ENCODE data around the gene KDM2B. TPM values are rescaled to one million over a fixed set of nuclear protein-coding genes. Genes with fewer than 3 reads are reported as not detected.

Gene KDM2B
- total RNA-seq, 2 donors from 2014 or later = 14.7 to 24.5 TPM

DNA sequence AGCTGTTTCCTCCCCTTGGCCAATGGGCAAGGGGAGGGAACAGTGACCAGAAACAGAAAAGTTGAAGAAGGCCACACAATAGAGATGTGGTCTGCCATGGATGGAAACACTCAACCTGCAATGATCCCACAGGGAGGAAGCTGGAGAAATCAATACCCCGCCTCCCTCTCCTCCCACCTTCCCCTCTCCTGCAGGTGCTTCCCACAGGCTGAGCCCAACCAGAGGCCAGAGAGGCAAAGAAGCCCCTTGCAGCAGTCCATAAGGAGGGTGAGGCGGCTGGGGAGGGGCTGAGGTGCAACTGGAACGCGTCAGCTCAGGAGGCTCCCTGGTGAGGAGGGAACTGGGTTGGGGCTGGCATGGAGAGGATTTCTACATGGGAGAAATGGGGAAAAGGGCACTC lies 96.9 kb downstream of the KDM2B start:
- no peak overlapping the region for H3K27ac ChIP-seq
- no peak overlapping the region for H3K4me3 ChIP-seq
- intact Hi-C loops (cut with DNase I) = no loop called here

DNA sequence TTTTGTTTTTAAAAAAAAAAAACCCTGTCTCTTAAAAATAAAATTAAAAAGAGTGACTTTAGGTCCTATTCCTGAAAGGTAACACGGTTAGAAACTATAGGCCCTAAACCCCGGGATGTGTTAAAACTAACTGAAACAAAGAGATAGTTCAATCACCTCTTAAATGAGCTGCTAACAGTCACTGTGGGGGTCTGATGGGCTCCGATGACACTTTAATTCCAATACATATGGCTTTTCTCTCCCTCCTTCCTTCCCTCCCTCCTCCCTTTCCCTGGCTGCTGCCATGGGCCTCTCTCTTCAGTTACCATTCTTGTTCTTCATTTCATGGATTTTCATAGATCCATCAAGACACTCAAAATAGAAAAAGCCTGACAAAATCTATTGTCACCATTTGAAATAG lies 104.3 kb downstream of the KDM2B start:
- no peaks in the 10 kb centered on the region for H3K36me3 ChIP-seq

More for the DNA sequence above, 96.9 kb downstream of the KDM2B start:
- no peaks in the 10 kb centered on the region for H3K27me3 ChIP-seq
- H3K36me3 ChIP-seq = no peaks in the 10 kb centered on the region
- DNase-seq = no peak
- no peak overlapping the region for H3K9ac ChIP-seq (ENCODE audit: low read depth in 2 of 2, low read length in 2 of 2)
- TF ChIP-seq, protein P1, sequence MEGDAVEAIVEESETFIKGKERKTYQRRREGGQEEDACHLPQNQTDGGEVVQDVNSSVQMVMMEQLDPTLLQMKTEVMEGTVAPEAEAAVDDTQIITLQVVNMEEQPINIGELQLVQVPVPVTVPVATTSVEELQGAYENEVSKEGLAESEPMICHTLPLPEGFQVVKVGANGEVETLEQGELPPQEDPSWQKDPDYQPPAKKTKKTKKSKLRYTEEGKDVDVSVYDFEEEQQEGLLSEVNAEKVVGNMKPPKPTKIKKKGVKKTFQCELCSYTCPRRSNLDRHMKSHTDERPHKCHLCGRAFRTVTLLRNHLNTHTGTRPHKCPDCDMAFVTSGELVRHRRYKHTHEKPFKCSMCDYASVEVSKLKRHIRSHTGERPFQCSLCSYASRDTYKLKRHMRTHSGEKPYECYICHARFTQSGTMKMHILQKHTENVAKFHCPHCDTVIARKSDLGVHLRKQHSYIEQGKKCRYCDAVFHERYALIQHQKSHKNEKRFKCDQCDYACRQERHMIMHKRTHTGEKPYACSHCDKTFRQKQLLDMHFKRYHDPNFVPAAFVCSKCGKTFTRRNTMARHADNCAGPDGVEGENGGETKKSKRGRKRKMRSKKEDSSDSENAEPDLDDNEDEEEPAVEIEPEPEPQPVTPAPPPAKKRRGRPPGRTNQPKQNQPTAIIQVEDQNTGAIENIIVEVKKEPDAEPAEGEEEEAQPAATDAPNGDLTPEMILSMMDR (IDR thresholded peaks at IDR 0.05) = no peak
- H3K9me3 ChIP-seq = no peaks in the 10 kb centered on the region
- H3K4me1 ChIP-seq = no peaks in the 10 kb centered on the region

DNA sequence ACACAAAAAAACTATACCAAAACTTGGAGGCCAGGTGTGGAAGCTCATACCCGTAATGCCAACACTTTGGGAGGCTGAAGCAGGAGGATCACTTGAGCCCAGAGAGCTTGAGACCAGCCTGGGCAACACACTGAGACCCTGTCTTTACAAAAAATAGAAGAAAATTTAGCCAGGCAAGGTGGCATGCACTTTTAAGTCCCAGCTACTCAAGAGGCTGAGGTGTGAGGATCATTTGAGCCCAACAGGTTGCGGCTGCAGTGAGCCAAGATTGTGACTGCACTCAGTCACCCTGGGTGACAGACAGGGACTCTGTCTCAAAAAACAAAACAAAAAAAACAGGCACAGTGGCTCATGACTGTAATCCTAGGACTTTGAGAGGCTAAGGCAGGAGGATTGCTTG lies 105.5 kb downstream of the KDM2B start:
- intact Hi-C loops (cut with DNase I) = no loop called here
- Histone ChIP-seq H3K4me1 (no peaks in the 10 kb centered on the region), H3K9ac (ENCODE audit: low read depth in 2 of 2, low read length in 2 of 2) (no peak overlapping the region), H3K4me3 (no peak overlapping the region), H3K27me3 (no peaks in the 10 kb centered on the region), H3K36me3 (no peaks in the 10 kb centered on the region), H3K27ac (no peak overlapping the region), H3K9me3 (no peaks in the 10 kb centered on the region)
- no peak for DNase-seq
- TF ChIP-seq, protein P1 (IDR thresholded peaks at IDR 0.05) = no peak

More for the DNA sequence above, 104.3 kb downstream of the KDM2B start:
- DNase-seq = no peak
- Histone ChIP-seq H3K4me3 (no peak overlapping the region), H3K27me3 (no peaks in the 10 kb centered on the region), H3K4me1 (no peaks in the 10 kb centered on the region), H3K9me3 (no peaks in the 10 kb centered on the region), H3K9ac (ENCODE audit: low read depth in 2 of 2, low read length in 2 of 2) (no peak overlapping the region), H3K27ac (no peak overlapping the region)
- intact Hi-C loops (cut with DNase I) = no loop called here
- TF ChIP-seq, protein P1 (IDR thresholded peaks at IDR 0.05) = no peak

DNA sequence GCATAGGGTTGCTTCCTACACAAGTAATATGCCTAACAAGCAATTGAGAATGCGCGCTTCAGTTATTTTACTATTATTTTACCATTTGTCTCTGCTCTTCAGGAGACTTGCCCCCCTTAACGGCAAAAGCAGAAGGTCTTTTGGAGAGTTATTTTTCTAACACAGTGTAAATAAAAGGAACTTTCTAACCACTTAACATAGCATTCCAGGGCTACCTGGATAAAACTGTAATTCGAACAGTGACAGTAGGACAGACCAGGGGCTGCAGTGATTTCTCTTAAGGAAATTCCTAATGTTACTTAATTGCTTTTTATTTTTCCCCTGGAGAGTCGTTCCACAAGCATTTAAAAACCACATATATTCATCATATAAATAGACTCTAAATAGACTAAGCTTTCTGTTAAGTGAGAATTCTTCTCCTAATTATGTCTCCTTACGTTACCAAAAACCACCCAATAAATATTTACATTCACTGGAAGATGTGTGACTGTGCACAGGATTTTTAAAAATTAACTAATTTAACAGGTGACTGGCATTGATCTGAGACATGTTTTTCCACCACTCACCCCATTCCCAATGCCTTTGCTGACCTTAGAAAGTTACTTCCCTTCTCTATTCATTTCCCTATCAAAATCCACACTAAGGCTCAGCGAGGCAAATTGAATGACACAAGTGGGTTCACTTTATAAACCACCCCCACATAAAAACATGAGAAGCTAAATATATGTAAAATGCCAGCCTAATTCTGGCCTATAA lies 108.5 kb downstream of the KDM2B start:
- H3K4me1 ChIP-seq = no peaks in the 10 kb centered on the region
- intact Hi-C loops (cut with DNase I) = no loop called here
- H3K4me3 ChIP-seq = no peak overlapping the region
- H3K27ac ChIP-seq = no peak overlapping the region
- H3K36me3 ChIP-seq = no peaks in the 10 kb centered on the region
- TF ChIP-seq, protein P1 (IDR thresholded peaks at IDR 0.05) = no peak
- no peak for DNase-seq
- no peak overlapping the region for H3K9ac ChIP-seq (ENCODE audit: low read depth in 2 of 2, low read length in 2 of 2)
- no peaks in the 10 kb centered on the region for H3K27me3 ChIP-seq
- H3K9me3 ChIP-seq = no peaks in the 10 kb centered on the region

DNA sequence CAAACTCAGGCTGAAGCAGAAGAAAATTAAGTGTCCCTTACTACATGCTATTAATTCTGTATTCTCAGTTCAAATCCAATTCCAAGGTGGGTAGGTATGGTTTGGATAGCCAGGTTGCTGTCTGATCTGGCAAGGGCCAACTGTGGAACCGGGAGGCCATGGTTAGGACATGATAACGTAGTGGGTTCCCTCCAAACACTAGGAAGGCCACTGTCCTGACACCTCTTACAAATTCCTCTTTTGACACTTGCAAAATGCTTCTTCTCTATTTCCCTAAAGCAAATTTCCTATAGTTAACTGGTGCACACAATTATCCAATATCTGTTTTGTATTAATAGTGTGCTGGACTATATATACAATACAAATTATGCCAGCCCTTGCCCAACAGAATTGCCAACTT lies 110.1 kb downstream of the KDM2B start:
- Histone ChIP-seq H3K9ac (ENCODE audit: low read depth in 2 of 2, low read length in 2 of 2) (no peak overlapping the region), H3K9me3 (no peaks in the 10 kb centered on the region), H3K27me3 (no peaks in the 10 kb centered on the region), H3K27ac (no peak overlapping the region), H3K36me3 (no peaks in the 10 kb centered on the region), H3K4me3 (no peak overlapping the region), H3K4me1 (no peaks in the 10 kb centered on the region)
- intact Hi-C loops (cut with DNase I) = no loop called here
- DNase-seq = no peak
- TF ChIP-seq, protein P1 (IDR thresholded peaks at IDR 0.05) = no peak
